NCI-H510A (cell line): Measurements from ENCODE around the gene NDUFS7.

Source experiments
- DNase-seq: peaks from one replicate; lab custom pipeline; 2025; lab: John Stamatoyannopoulos, UW

NDUFS7 gene

DNA sequence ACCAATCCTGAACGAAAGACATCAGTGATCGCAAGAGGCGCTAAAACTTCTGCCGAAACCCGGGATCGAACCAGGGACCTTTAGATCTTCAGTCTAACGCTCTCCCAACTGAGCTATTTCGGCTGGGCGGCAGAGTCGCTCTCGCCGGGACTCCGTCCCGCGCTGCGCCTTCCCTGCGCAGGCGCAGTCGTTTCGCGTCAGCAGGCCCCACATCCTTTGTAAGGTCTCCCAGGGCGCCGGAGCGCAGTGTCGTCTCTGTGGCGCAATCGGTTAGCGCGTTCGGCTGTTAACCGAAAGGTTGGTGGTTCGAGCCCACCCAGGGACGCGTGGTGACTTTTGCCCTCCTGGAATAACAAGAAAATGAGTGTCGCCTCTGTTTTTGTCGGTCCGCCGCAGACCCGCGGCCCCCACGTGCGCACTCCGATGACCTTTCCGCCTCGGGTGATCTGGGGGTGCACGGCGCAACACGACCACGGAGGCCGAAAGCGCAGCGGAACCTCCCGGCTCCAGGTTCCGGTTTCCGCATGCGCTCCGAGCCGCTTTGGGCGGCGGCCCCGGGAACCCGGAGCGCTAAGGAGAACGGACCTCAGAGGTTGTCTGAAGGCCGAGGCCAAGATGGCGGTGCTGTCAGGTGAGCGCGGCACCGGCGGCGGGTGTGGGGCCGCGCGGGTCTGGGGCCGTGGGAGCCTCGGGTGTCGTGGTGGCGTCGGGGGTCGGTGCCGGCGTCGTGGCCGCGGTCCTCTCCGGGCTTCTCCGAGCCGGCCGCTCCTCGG lies at the start of gene NDUFS7:
TSS of gene NDUFS7 (plus strand) at position 596 of the 773 bp plus-strand sequence. CDS start at position 616, 20 bp downstream.
- DNase-seq: peak; percentile 54

DNA sequence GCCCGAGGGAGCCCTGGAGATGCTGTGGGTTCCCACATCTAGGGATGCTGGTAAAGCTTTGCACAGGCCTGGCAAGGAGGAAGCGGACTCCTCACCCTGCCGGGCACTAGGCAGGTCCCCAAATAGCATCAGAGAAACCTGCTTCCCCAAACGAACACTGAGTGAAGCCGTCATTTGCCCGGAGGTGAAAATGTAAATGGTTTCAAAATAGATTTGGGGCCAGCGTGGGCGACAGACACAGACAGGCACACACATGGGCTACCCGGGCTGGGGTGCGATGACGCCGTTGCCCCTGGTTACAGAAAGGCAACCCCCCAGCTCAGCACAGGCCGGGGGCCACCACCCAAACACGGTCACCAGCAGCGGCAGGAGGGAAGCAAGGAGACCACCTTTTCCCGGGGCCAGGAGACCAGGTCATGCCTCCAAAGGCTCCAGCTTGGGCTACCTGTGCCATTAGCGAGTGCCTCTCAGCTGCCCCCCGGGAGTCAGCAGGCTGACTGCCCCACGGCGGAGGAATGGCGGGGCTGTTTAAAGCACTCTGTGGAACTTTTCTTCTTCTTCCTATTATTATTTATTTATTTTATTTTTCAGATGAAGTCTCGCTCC lies 47.5 kb upstream of the NDUFS7 start:
- DNase-seq: no peak

DNA sequence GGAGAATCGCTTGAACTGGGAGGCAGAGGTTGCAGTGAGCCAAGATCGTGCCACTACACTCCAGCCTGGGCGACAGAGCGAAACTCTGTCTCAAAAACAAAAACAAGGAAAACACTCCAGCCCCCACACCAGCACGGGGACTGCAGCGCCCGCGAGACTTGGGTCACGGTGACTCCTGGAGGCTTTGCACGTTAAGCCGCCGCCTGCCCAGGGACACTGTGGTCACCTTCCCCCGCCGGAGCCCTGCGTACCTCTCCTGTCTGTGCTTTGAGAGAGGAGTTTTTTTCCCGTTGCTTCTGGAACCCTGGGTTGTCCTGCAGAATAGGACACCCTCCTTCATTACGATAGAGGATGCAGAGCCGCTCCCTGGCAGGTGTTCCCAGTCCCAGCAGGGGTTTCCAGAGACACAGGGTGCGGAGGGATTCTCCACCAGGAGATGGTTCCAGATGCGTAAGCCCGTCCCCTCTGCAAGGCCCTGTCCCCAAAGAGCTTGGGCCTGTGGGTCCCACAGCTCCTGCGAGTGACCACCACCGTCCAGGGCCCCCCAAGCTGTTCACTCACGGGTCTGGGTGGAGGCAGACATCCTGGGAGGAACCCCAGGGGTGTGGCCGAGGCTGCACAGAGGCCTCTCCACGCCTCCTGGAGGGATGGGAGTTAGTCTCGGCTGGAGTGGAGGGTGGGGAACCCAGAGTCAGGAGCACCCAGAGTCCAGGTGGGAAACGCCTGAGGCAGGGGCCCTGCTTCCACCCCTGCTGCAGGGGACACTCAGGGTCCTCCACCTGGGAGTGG lies 42.8 kb upstream of the NDUFS7 start:
- no peak for DNase-seq

DNA sequence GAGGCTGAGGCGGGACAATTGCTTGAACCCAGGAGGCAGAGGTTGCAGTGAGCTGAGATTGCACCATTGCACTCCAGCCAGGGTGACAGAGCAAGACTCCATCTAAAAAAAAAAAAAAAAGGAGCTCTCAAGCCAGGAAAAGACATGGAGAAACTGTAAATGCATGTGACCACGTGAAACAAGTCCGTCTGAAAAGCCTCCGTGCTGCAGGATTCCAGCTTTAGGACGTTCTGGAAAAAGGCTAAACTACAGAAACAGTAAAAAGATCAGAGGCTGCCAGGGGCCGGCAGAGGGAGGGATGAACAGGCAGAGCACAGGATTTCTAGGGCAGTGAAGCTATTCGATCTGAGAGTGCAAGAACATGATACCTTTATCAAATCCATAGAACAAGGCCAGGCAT lies 40.7 kb upstream of the NDUFS7 start:
- no peak for DNase-seq

DNA sequence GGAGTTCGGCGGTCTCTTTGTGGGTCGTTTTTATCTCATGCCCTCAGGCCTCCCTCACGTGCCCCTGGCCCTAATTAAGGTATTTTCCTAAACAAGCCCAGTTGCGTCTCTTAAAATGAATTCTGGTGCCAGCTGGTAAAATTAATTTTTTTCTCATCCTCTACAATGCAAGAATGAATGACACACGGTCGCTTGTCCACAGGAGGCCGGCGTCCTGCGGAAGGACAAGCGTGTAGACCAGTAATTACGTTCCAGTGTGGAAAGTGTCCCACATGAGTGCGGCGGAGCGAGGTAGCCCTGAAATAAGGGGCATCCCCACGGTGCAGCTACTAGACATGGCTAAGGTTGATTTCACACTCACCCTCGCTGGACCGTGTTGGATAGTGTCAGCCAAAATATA lies 34.5 kb upstream of the NDUFS7 start:
- no peak for DNase-seq

DNA sequence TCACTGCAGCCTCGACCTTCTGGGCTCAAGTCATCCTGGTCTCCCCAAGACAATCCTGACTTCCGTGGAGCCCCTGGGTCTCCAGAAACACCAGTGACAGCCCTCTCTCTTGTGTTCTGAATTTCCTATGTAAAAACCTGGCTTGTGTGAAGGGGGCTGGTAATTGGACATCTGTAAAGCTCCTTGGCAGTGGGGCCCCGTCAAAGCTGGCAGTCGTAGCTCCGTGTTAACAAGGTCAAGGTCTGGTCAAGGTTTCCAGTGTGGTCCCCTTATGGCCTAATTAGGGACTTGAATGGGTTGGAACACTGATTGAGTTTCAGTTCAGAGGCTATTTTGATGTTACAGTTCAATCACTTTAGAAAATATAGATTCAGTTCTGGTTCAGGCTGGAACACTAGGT lies 32.8 kb upstream of the NDUFS7 start:
- DNase-seq: no peak

DNA sequence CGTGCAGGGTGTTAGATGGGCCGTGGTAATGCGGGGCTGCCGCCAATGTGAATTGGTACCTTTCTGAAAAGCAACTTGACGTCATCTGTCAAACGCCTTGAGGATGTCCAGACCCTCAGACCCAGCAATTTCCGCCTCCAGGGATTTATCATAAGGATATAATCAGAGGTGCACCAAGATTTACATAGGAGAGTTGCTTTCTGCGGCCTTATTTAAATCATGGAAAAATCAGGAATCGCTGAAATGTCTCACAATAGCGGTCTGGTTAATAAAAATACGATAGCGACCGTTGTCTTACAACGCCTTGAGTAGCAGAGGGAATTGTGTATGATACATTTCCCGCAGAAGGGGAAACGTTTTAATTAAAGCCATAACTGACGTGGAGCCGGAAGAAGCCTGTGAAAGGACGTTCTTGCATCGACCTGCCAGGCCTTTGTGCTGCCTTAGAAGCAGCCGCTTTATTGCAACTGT lies 32.3 kb upstream of the NDUFS7 start:
- no peak for DNase-seq

DNA sequence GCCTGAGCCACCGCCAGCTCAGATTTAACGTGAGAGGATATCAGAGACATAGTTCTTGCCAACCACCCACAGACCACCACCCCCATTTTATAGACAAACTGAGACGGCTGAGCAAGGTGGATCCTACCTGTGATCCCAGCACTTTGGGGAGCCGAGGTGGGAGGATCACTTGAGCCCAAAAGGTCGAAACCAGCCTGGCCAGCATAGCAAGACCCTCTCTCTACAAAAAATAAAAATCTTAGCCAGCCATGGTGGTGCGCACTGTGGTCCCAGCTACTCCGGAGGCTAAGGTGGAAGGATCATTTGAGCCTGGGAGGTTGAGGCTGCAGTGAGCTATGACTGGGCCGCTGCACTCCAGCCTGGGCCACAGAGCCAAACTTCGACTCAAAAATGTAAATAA lies 30.6 kb upstream of the NDUFS7 start:
- DNase-seq: no peak

DNA sequence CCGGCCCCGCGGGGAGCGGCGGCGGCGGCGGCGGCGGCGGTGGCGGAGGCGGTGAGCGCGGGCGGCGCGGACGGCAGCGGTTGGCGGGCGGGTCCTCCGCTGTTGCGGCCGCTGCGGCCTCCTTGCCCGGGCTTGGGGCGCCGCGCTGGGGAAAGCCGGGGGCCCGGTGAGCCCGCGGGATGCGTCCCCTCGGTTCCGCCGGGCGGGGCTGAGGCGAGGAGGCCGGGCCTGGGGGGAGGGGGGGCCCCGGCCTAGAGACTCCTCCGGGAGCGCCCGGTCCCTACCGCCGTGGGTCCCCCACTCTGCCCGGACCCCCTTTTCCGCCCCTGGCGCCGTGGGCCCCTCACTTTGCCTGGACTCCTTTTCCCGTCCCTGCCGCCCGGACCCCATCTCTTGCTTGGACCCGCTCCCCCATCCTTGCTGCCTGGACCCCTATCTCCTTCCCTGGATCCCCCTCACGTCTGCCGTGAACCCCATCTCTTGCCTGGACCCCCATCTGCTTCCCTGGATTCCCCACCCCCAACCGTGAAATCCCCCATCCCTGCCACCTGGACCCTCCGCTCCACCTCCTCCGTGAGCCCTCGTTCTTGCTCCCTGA lies 28.6 kb upstream of the NDUFS7 start:
- DNase-seq: no peak

DNA sequence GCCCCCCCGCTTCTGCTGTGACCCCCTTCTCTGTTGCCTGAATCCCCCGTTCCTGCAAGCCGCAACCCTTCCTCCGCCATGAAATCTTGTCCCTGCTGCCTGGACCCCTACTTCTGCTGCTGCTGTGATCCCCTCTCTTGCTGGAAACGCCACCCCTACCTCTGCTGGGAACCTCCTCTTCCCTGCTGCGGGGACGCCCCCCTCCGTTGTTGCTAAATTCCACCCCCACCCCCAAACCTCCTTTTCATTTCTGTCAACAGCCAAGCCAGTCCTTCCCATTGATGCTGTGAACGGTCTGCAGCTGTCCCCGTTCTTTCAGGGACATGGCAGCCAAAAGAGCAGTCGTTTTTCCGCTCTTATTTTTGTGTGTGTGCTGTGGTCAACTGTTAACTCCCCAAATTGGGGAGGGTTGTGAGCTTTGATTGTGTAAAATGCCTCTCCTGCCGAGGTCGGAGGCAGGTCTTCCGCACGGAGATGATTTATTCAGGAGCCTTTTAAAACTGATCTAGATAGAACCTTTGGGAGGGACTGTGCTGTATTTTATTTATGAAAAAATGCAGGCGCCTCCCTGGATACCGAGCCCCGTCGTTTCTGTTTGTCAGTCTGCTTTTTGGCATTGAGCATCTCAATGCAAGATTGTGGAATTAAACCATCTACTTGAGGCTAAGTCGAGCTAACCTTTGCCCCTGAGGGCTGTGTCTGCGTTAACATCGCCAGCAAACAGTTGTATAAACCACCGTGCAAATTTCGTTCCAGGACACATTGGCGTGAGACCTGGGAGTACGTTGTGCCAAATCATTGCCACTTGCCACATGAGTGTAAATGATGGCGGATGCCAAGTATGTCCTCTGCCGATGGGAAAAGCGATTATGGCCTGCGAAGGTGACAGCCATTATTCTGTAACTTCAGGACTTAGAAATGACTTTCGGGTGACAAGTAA lies 27.9 kb upstream of the NDUFS7 start:
- DNase-seq: no peak

DNA sequence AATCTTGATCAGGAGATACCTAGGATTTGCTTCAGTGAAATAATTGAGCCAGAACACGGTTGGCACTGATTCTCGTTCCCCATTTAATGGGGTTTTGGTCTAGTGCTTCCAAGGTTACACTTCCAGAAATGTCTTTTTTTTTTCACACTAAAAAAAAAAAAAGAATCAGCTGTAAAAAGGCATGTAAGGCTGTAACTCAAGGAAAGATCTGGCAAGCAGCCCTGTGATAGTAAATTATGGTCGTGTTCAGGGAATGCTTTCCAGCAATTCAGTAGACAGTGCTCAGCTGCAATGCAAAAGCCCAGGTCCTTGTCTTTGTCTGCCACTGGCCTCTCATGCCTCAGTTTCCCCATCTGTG lies 27.2 kb upstream of the NDUFS7 start:
- DNase-seq: no peak

DNA sequence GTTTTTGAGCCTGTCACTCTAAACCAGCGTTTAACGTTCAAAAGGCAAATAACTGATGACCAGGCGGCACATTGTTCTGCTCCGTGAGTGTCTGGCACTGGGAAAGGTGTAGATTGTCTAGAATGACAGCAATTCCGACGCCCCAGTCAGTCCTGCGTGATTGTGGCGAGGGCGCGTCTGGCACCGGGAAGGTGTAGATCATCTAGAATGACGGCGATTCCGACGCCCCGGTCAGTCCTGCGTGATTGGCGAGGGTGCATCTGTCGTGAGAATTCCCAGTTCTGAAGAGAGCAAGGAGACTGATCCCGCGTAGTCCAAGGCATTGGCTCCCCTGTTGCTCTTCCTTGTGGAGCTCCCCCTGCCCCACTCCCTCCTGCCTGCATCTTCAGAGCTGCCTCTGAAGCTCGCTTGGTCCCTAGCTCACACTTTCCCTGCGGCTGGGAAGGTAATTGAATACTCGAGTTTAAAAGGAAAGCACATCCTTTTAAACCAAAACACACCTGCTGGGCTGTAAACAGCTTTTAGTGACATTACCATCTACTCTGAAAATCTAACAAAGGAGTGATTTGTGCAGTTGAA lies 26.1 kb upstream of the NDUFS7 start:
- DNase-seq: no peak

DNA sequence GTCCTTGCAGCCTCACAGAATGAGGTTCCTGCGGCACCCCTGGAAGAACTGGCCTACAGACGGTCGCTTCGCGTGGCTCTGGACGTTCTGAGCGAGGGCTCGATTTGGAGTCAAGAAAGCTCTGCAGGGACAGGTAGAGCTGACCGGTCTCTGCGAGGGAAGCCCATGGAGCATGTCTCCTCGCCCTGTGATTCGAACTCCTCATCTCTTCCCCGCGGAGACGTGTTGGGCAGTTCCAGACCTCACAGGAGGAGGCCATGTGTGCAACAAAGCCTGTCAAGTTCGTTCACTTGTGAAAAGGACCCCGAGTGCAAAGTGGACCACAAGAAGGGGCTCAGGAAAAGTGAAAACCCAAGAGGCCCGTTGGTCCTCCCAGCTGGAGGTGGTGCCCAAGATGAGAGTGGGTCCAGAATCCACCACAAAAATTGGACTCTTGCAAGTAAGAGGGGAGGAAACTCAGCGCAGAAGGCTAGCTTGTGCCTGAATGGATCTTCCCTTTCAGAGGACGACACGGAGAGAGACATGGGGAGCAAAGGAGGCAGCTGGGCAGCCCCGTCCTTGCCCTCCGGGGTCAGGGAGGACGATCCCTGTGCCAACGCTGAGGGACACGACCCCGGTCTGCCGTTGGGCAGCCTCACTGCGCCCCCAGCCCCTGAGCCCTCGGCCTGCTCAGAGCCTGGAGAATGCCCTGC lies 23.4 kb upstream of the NDUFS7 start:
- no peak for DNase-seq

DNA sequence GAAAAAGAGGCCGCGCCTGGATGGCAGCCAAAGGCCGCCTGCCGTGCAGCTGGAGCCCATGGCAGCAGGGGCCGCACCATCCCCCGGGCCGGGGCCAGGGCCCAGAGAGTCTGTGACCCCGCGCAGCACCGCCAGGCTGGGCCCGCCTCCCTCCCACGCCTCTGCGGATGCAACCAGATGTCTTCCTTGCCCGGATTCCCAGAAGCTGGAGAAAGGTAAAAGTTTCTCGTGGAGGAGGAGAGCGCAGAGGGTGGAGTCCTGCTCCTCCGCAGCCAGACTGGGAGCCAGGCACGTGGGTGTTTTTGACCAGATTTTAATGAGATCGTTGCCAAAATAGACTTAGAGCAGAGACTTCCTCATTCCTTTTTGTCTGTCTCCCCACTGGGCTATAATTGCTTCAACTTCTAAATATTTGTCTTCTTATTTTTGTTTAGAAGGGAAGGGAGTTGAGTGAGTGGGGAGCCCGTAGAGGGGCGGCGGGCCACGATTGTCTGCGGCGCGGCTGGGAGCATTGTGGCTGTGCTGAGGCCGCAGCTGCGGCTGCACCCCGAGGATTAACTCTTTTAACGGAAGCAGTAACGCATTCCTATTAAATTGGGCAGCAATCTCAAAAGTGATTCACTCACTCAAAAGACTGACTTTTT lies 22.8 kb upstream of the NDUFS7 start:
- DNase-seq: no peak

DNA sequence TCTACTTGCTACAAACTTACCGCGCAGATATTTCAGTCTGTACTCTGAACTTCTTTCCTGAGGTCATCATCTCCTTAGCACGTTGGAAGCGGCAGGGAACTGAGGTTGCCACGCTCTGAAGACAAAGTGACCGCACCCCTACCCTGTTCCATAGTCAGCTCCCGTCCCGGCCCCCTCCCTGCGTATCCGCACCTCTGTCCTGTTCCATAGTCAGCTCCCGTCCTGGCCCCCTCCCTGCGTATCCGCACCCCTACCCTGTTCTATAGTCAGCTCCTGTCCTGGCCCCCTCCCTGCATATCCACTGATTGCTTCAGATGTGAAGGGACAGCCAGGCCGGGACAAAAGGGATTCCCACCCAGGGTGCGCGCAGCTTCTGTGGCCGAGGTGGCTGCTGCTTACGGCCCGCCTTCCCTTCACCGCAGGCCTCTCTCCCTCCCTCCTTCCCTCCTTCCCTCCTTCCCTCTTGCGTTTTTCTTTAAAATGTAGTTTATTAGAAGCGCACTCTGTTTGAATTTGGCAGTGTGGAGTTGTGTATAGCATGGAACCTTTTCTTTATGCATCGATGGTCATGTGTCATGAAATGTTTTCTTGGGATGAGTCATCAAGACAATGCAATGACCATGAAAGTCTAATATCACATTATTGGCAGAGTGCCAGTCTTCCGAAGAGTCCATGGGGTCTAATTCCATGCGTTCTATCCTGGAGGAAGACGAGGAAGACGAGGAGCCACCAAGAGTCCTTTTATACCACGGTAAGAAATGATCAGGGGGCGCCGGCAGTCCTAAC lies 21.9 kb upstream of the NDUFS7 start:
- no peak for DNase-seq

DNA sequence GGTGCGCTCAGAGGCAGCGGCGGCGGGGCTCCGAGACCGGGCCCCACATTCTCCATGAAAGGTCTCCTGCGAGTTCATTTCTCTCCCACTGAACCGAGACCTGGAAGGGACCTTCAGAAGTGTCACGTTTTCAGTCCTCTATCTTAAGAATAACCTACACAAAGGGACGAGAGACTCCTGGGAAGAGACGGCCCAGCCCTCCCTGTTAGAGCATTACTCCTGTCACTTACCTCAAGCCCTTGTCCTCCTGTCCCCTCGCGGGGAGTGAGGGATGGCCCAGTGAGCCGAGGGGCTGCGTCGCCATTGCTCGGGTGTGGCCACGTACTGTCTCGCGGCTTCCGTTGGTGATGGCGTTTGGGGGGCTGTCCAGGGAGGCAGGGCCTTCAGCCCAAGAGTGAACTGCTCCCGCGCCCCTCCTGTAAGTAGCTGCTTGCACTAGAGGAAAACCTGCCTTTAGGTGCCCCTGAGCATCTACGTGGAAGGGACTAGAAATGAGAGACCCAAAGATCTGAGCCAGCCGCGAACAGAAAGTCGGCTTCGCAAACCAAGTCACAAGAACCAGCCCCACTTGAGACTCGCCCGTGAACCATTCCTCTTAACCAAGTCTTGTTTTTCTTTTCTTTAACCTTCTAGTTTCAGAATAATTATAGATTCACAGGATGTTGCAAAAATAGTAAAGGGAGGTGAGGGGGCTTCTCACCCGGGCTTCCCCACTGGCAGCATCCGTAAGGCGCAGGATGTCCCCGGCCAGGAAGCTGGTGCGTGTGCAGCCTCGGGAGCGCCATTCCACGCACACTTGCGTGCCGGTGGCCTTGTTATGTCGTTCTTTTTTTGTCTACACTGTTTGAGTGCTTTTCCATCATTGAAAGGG lies 21.1 kb upstream of the NDUFS7 start:
- no peak for DNase-seq

DNA sequence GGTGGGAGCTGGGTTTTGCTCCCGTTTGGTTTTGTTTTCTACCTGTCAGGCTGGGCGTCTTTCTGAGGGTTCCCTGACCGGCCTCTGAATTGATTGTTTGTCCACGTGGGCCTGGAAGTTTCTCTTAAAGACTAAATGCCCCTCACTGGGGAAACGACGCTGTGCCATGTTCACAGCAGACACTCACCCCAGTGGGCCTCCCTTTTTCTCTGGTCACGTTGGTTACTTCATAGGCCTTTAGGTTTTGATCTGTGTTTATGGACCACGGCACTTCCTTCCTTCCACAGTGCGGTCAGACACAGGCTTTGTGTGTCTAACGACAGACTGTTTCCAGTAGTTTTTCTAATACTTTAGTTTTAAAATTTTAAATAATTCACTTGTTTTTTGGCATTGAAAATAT lies 20.1 kb upstream of the NDUFS7 start:
- DNase-seq: no peak

DNA sequence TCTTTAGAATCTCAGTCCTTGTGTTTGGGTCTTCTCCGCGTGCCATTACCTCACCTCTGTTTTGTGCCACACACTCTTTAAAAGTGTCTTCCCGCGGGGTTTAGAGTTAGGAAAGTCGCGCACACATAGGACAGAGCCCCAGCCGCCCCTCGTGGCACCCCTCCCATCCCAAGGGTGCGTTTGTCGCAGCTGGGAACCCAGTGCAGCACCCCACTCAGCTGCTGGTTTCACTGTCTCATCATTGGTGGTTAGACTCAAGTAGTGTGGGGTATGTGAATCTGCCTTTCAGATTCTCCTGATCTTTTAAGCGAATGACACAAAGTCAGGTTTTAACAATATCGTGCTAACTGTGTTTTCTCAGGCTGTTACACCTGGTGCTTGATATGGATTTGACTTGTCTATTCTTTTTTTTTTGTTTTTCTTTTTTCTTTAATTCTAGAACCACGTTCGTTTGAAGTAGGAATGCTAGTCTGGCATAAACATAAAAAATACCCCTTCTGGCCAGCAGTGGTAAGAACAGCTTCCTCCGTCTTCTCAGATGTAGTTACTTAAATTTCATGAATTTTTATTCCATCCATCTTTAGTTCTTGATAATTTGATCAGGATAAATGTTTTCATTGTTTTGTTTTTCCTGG lies 19.5 kb upstream of the NDUFS7 start:
- DNase-seq: no peak
